MM.1S (cell line): Measurements from ENCODE around the gene ABITRAM.
"Not testable (repeated sequence)": the region's sequence is repeated elsewhere in the genome, so short reads cannot be mapped to it uniquely, and the experiment has no call there.

Experiments
- DNase-seq: peaks from one replicate; pipeline ENCODE4 v3.0.0-alpha.2; 2015
- H2AFZ ChIP-seq: fragments of 300-600 bp; sonication (generic); 2 replicates; pipeline ENCODE4 v1.6.0; 2016; ENCODE audit warnings: antibody characterized with exemption, low read length
- H3F3A ChIP-seq: fragments of 300-600 bp; sonication (generic); 2 replicates; pipeline ENCODE4 v1.6.1; 2016; ENCODE audit warnings: mild to moderate bottlenecking, antibody characterized with exemption, low read length, moderate library complexity, mixed read lengths; ENCODE audit not compliant: insufficient read depth
- H3K27ac ChIP-seq: fragments of 300-600 bp; sonication (generic); 2 replicates; pipeline ENCODE4 v1.5.1; 2016; ENCODE audit warnings: mild to moderate bottlenecking, low read length
- H3K27me3 ChIP-seq: fragments of 300-600 bp; sonication (generic); replicated peaks from 2 replicates; pipeline ENCODE4 v1.6.0; 2016; ENCODE audit warnings: low read length; ENCODE audit not compliant: insufficient read depth
- H3K36me3 ChIP-seq: fragments of 300-600 bp; sonication (generic); replicated peaks from 2 replicates; pipeline ENCODE4 v1.6.1; 2016; ENCODE audit warnings: mild to moderate bottlenecking, low read length, mixed read lengths; ENCODE audit not compliant: insufficient read depth
- H3K4me1 ChIP-seq: fragments of 300-600 bp; sonication (generic); 2 replicates; pipeline ENCODE4 v1.6.1; 2016; ENCODE audit warnings: low read length, mixed read lengths
- H3K4me2 ChIP-seq: fragments of 300-600 bp; sonication (generic); 2 replicates; pipeline ENCODE4 v1.6.0; 2016; ENCODE audit warnings: low read depth, low read length
- H3K4me3 ChIP-seq: fragments of 300-600 bp; sonication (generic); 2 replicates; pipeline ENCODE4 v1.5.1; 2016; ENCODE audit warnings: low read length, mixed read lengths
- H3K79me2 ChIP-seq: fragments of 300-600 bp; sonication (generic); 2 replicates; pipeline ENCODE4 v1.6.1; 2016; ENCODE audit warnings: mixed run types, low read length, mixed read lengths
- H3K9ac ChIP-seq: fragments of 300-600 bp; sonication (generic); 2 replicates; pipeline ENCODE4 v1.6.1; 2016; ENCODE audit warnings: low read length, mixed read lengths
- H3K9me2 ChIP-seq: fragments of 300-600 bp; sonication (generic); replicated peaks from 2 replicates; pipeline ENCODE4 v1.6.1; 2016; ENCODE audit warnings: mild to moderate bottlenecking, low read length, mixed read lengths; ENCODE audit not compliant: insufficient read depth
- H3K9me3 ChIP-seq: fragments of 300-600 bp; sonication (generic); replicated peaks from 2 replicates; pipeline ENCODE4 v1.6.1; 2016; ENCODE audit warnings: mild to moderate bottlenecking, low read length, mixed read lengths; ENCODE audit not compliant: insufficient read depth
- H4K20me1 ChIP-seq: fragments of 300-600 bp; sonication (generic); 2 replicates; pipeline ENCODE4 v1.6.1; 2016; ENCODE audit warnings: mild to moderate bottlenecking, low read length, moderate library complexity, mixed read lengths; ENCODE audit not compliant: insufficient read depth
- EZH2 ChIP-seq: fragments of 300-600 bp; sonication (generic); optimal IDR thresholded peaks from 2 replicates; pipeline ENCODE3; 2017; ENCODE audit warnings: low read depth, mild to moderate bottlenecking, antibody characterized with exemption, low read length, mixed read lengths
- EZH2phosphoT487 ChIP-seq: fragments of 300-600 bp; sonication (generic); IDR thresholded peaks from 2 replicates; pipeline ENCODE4 v1.6.1; 2018; ENCODE audit warnings: antibody characterized with exemption, low read length
- TF ChIP-seq, protein P1 (sequence below): fragments of 300-600 bp; sonication (generic); IDR thresholded peaks from 2 replicates; pipeline ENCODE4 v1.5.1; 2016; ENCODE audit warnings: antibody characterized with exemption, low read length, mixed read lengths

Gene ABITRAM

DNA sequence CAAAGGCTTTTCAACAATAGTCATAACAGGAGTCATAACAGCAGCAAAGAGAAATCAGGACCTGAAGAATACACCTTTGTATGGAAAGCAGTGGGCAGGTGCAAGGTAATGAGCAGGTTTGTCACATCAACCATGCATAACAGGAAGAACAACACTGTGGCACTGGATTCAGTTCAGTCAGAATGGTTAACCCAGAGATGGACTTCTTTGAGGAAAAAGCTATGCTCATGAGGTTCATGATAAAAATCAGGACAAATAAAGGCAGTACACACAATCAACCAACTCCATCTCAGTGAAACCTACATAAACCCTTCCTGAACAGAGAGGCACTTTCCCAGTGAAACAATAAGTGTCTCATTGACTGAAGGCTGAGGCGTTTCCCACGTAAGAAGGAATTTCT is 27.0 kb downstream of the ABITRAM start:
- no peak overlapping the region for H3K9ac ChIP-seq
- no peaks in the 10 kb centered on the region for H3K27me3 ChIP-seq
- no peak overlapping the region for H2AFZ ChIP-seq
- no peaks in the 10 kb centered on the region for H3K79me2 ChIP-seq
- H3K36me3 ChIP-seq: 0 out of 2 replicates have a peak, but pooled peaks cover 2% of the 10 kb centered on the region
- no peaks in the 10 kb centered on the region for H4K20me1 ChIP-seq
- H3K4me2 ChIP-seq: no peak overlapping the region
- no peaks in the 10 kb centered on the region for H3K9me2 ChIP-seq
- no peaks in the 10 kb centered on the region for H3F3A ChIP-seq
- DNase-seq: no peak
- H3K27ac ChIP-seq: no peak overlapping the region
- no peak overlapping the region for H3K4me3 ChIP-seq
- H3K4me1 ChIP-seq: no peaks in the 10 kb centered on the region
- TF ChIP-seq EZH2phosphoT487: no peak
- TF ChIP-seq, protein P1, sequence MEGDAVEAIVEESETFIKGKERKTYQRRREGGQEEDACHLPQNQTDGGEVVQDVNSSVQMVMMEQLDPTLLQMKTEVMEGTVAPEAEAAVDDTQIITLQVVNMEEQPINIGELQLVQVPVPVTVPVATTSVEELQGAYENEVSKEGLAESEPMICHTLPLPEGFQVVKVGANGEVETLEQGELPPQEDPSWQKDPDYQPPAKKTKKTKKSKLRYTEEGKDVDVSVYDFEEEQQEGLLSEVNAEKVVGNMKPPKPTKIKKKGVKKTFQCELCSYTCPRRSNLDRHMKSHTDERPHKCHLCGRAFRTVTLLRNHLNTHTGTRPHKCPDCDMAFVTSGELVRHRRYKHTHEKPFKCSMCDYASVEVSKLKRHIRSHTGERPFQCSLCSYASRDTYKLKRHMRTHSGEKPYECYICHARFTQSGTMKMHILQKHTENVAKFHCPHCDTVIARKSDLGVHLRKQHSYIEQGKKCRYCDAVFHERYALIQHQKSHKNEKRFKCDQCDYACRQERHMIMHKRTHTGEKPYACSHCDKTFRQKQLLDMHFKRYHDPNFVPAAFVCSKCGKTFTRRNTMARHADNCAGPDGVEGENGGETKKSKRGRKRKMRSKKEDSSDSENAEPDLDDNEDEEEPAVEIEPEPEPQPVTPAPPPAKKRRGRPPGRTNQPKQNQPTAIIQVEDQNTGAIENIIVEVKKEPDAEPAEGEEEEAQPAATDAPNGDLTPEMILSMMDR: no peak
- no peak for TF ChIP-seq EZH2
- H3K9me3 ChIP-seq: no peaks in the 10 kb centered on the region

DNA sequence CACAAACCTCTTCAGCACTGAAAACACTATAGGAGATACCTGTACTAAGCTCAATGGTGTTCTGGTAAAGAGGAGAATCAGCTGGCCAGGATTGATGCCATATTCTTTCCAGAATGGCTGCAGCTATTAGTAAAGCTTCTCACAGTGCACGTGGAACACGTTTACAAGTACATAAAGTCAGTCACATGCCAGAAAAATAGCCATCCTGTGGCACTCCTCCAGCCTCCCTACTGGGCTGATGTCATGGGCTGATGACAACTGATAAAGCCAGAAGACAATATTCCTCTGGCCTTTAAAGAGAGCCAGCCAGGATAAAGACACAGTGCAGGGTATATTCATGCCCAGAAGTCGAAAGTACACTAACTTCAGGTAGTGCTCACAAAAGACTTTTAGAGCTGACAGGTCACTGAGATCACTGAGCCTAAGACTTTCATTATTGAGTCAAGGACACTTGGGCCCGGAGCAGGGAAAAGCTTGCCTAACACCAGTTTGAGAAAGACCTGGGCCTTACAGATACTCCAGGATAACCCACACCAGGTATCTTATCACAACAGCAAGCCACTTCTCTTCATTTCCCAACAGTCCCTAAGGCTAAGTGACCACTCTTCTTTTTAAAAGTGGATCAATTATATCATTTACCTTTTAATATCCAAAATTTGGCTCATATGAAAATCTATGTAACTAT is 29.4 kb downstream of the ABITRAM start:
- no peaks in the 10 kb centered on the region for H3K9me2 ChIP-seq
- H3K27ac ChIP-seq: no peak overlapping the region
- no peak for TF ChIP-seq EZH2phosphoT487
- no peak for TF ChIP-seq EZH2
- TF ChIP-seq, protein P1: no peak
- no peak overlapping the region for H3K4me3 ChIP-seq
- H2AFZ ChIP-seq: no peak overlapping the region
- no peak overlapping the region for H3K4me2 ChIP-seq
- no peaks in the 10 kb centered on the region for H3K27me3 ChIP-seq
- H3K4me1 ChIP-seq: no peaks in the 10 kb centered on the region
- no peaks in the 10 kb centered on the region for H4K20me1 ChIP-seq
- 0 out of 2 replicates have a peak, but pooled peaks cover 2% of the 10 kb centered on the region for H3K36me3 ChIP-seq
- no peaks in the 10 kb centered on the region for H3K9me3 ChIP-seq
- no peaks in the 10 kb centered on the region for H3K79me2 ChIP-seq
- no peak overlapping the region for H3K9ac ChIP-seq
- H3F3A ChIP-seq: no peaks in the 10 kb centered on the region
- DNase-seq: no peak

DNA sequence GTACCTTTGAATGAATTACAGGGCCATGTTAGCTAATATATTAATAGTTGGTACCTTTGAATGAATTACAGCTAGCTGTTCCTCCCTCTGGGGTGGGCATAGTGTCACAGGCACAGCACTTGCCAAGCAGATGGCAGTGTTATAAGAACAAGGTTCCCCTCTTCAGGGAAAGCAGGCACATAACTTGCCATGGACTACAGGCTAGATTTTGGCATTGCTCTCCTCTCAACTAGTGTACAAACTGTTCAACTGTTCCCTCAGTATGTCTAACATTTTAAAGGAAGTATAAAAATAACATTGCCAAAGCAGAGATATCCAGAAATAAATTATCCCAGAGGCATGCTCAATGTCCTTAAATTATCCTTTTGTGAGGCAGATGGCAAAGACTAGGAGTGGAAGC is 33.7 kb downstream of the ABITRAM start:
- Histone ChIP-seq H3F3A (no peaks in the 10 kb centered on the region), H4K20me1 (no peaks in the 10 kb centered on the region), H3K27me3 (no peaks in the 10 kb centered on the region), H3K36me3 (0 out of 2 replicates have a peak, but pooled peaks cover 2% of the 10 kb centered on the region), H3K27ac (no peak overlapping the region), H3K9ac (no peak overlapping the region), H2AFZ (no peak overlapping the region), H3K9me3 (no peaks in the 10 kb centered on the region), H3K4me3 (no peak overlapping the region), H3K79me2 (no peaks in the 10 kb centered on the region), H3K9me2 (no peaks in the 10 kb centered on the region), H3K4me1 (no peaks in the 10 kb centered on the region), H3K4me2 (no peak overlapping the region)
- DNase-seq: no peak
- TF ChIP-seq EZH2phosphoT487: no peak
- TF ChIP-seq, protein P1: no peak
- TF ChIP-seq EZH2: no peak

DNA sequence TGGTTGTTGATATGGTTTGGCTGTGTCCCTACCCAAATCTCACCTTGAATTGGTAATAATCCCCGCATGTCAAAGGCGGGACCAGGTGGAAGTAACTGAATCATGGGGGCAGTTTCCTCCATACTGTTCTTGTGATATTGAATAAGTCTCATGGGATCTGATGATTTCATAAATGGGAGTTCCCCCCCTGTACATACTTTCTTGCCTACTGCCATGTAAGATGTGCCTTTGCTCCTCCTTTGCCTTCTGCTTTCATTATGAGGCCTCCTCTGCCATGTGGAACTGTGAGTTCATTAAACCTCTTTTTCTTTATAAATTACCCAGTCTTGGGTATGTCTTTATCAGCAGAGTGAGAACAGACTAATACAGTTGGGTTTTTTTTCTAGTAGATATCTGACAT is 37.2 kb downstream of the ABITRAM start:
- H3K4me2 ChIP-seq, H3F3A ChIP-seq, H3K9ac ChIP-seq, H3K4me3 ChIP-seq, H3K79me2 ChIP-seq, H3K9me3 ChIP-seq, H3K36me3 ChIP-seq, H4K20me1 ChIP-seq, H3K27me3 ChIP-seq, H2AFZ ChIP-seq, H3K4me1 ChIP-seq, H3K9me2 ChIP-seq, H3K27ac ChIP-seq, DNase-seq: not testable (repeated sequence)
